Fibroblast of pulmonary artery (primary cell): ENCODE results near the gene ZNF407.

Source experiments
- DNase-seq: peaks from one replicate; pipeline ENCODE4 v3.0.0-alpha.2; 2010; ENCODE audit warnings: low read depth
- H3K4me3 ChIP-seq: replicated peaks from 2 replicates; pipeline ENCODE4 v1.5.1; 2011; ENCODE audit warnings: low read depth, mild to moderate bottlenecking, control low read depth, low read length, moderate library complexity
- CTCF ChIP-seq: IDR thresholded peaks from 2 replicates; pipeline ENCODE4 v1.5.1; 2011; ENCODE audit warnings: mild to moderate bottlenecking, control low read depth, low read length, inconsistent platforms; ENCODE audit errors: missing control alignments

The ZNF407 gene

GRCh38 chr18:74873629-74874028 lies 276.0 kb downstream of the ZNF407 start:
- no peak for DNase-seq
- TF ChIP-seq CTCF, result no peak
- no peak overlapping the region for H3K4me3 ChIP-seq

- TF ChIP-seq CTCF, result no peak
Measured at GRCh38 chr18:74874351-74874750, 276.7 kb downstream of the ZNF407 start.

GRCh38 chr18:74876630-74877243 lies 279.1 kb downstream of the ZNF407 start:
- no peak for DNase-seq
- no peak overlapping the region for H3K4me3 ChIP-seq
- TF ChIP-seq CTCF, result no peak

More at GRCh38 chr18:74874351-74874750, 276.7 kb downstream of the ZNF407 start:
- DNase-seq, result no peak
- H3K4me3 ChIP-seq, result no peak overlapping the region

- H3K4me3 ChIP-seq, result no peak overlapping the region
- no peak for DNase-seq
- TF ChIP-seq CTCF, result no peak
Measured at GRCh38 chr18:74878267-74878666, 280.6 kb downstream of the ZNF407 start.

- H3K4me3 ChIP-seq, result no peak overlapping the region
- no peak for DNase-seq
- no peak for TF ChIP-seq CTCF
Measured at GRCh38 chr18:74880706-74881278, 283.1 kb downstream of the ZNF407 start.

- DNase-seq, result no peak
- no peak overlapping the region for H3K4me3 ChIP-seq
- no peak for TF ChIP-seq CTCF
Measured at GRCh38 chr18:74892066-74892627, 294.5 kb downstream of the ZNF407 start.

GRCh38 chr18:74895686-74896085 lies 298.0 kb downstream of the ZNF407 start:
- H3K4me3 ChIP-seq, result no peak overlapping the region
- TF ChIP-seq CTCF, result no peak
- DNase-seq, result peak; percentile 35
